GM23248 (cell line): Measurements from ENCODE around the gene GLB1L2. TPM values are rescaled to one million over a fixed set of nuclear protein-coding genes. Genes with fewer than 3 reads are reported as not detected.
A peak's percentile ranks its signal among the peaks of the same experiment; 100 is the strongest.

ENCODE experiments used
- DNase-seq: peaks from one replicate; pipeline ENCODE4 v3.0.0-alpha.2; 2015
- H2AFZ ChIP-seq: fragments of 200-600 bp; sonication (generic); 2 replicates; pipeline ENCODE4 v1.6.1; 2016; ENCODE audit warnings: antibody characterized with exemption
- H3F3A ChIP-seq: fragments of 200-600 bp; sonication (generic); 2 replicates; pipeline ENCODE4 v1.6.1; 2016; ENCODE audit warnings: mild to moderate bottlenecking, antibody characterized with exemption, mixed run types; ENCODE audit not compliant: insufficient read depth
- H3K27ac ChIP-seq: fragments of 200-600 bp; sonication (generic); 2 replicates; pipeline ENCODE4 v1.5.1; 2016; ENCODE audit warnings: mild to moderate bottlenecking
- H3K27me3 ChIP-seq: fragments of 200-600 bp; sonication (generic); replicated peaks from 2 replicates; pipeline ENCODE4 v1.6.1; 2016; ENCODE audit warnings: mild to moderate bottlenecking; ENCODE audit not compliant: insufficient read depth
- H3K36me3 ChIP-seq: fragments of 200-600 bp; sonication (generic); 2 replicates; pipeline ENCODE4 v1.6.1; 2016; ENCODE audit warnings: low read depth, mild to moderate bottlenecking
- H3K4me1 ChIP-seq: fragments of 200-600 bp; sonication (generic); 2 replicates; pipeline ENCODE4 v1.6.1; 2016; ENCODE audit warnings: mild to moderate bottlenecking; ENCODE audit not compliant: insufficient read depth
- H3K4me2 ChIP-seq: fragments of 200-600 bp; sonication (generic); one replicate; pipeline ENCODE4 v1.6.1; 2016; ENCODE audit warnings: mild to moderate bottlenecking; ENCODE audit not compliant: unreplicated experiment
- H3K4me3 ChIP-seq: fragments of 200-600 bp; sonication (generic); 2 replicates; pipeline ENCODE4 v1.5.1; 2016; ENCODE audit warnings: mild to moderate bottlenecking
- H3K79me2 ChIP-seq: fragments of 200-600 bp; sonication (generic); 2 replicates; pipeline ENCODE4 v1.6.1; 2016; ENCODE audit warnings: mild to moderate bottlenecking; ENCODE audit not compliant: insufficient read depth
- H3K9ac ChIP-seq: fragments of 200-600 bp; sonication (generic); 2 replicates; pipeline ENCODE4 v1.6.1; 2016; ENCODE audit warnings: mild to moderate bottlenecking
- H3K9me2 ChIP-seq: fragments of 200-600 bp; sonication (generic); 2 replicates; pipeline ENCODE4 v1.6.1; 2016; ENCODE audit warnings: mixed run types, mild to moderate bottlenecking, moderate library complexity; ENCODE audit not compliant: insufficient read depth
- H3K9me3 ChIP-seq: fragments of 200-600 bp; sonication (generic); one replicate; pipeline ENCODE4 v1.6.1; 2017; ENCODE audit warnings: low read depth
- H4K20me1 ChIP-seq: fragments of 200-600 bp; sonication (generic); 2 replicates; pipeline ENCODE4 v1.6.0; 2016; ENCODE audit not compliant: insufficient read depth
- EZH2 ChIP-seq: fragments of 200-600 bp; sonication (generic); IDR thresholded peaks from 2 replicates; pipeline ENCODE4 v1.6.1; 2018; ENCODE audit warnings: antibody characterized with exemption, mild to moderate bottlenecking; ENCODE audit not compliant: insufficient read depth, poor library complexity, severe bottlenecking
- EZH2phosphoT487 ChIP-seq: fragments of 200-600 bp; sonication (generic); IDR thresholded peaks from 2 replicates; pipeline ENCODE4 v1.6.1; 2018; ENCODE audit warnings: antibody characterized with exemption, moderate library complexity, mild to moderate bottlenecking, low read depth; ENCODE audit not compliant: insufficient read depth
- WGBS, 2 experiments: methylation state at CpG; one replicate each; pipeline ENCODE4 v1.1.6; 2015 to 2017; ENCODE audit warnings: low lambda C conversion rate in 2 of 2, low coverage in 1 of 2; ENCODE audit errors: missing lambda C conversion rate in 2 of 2; 5-methylcytosine and 5-hydroxymethylcytosine counted together
- in situ Hi-C: fragments of 300-500 bp; cut with MboI; formaldehyde crosslinking; loops from 2 replicates; pipeline ENCODE4 v1.15.0; 2020
- polyA plus RNA-seq: library from polyadenylated mRNA; unstranded; fragments of >200 nt; fragmentation: Nextera tagmentation; extraction: Ambion mirVana; gene quantifications from 2 replicates; pipeline ENCODE4 v1.2.1, GENCODE V29; 2016
- total RNA-seq: library from RNA; depleted of rRNA; stranded (reverse); fragments of >200 nt; shearing (Covaris generic); gene quantifications from 2 replicates; pipeline ENCODE4 v1.2.3, GENCODE V29; 2014; rRNA removed

GLB1L2 gene
- total and polyA plus RNA-seq, 2 experiments from 2014 or later = 0.11 TPM; not detected in 1

GRCh38 chr11:134417871-134418840 is 86.4 kb downstream of the GLB1L2 start:
- peak; percentile 46 for DNase-seq
- no peaks in the 10 kb centered on the region for H3K36me3 ChIP-seq
- H3K27ac ChIP-seq = no peak overlapping the region
- peaks cover 15% of the 10 kb centered on the region for H3K27me3 ChIP-seq
- H3K4me2 ChIP-seq = no peak overlapping the region
- H3K9me3 ChIP-seq = no peaks in the 10 kb centered on the region
- no peak overlapping the region for H3K9ac ChIP-seq
- WGBS, 2 experiments = 22 to 35% methylated on average over 14 of the region's 14 CpGs
- no peaks in the 10 kb centered on the region for H3K9me2 ChIP-seq
- no peaks in the 10 kb centered on the region for H3F3A ChIP-seq
- H3K4me1 ChIP-seq = no peaks in the 10 kb centered on the region
- no peak overlapping the region for H3K4me3 ChIP-seq
- no peaks in the 10 kb centered on the region for H4K20me1 ChIP-seq
- no peak for TF ChIP-seq EZH2
- TF ChIP-seq EZH2phosphoT487 = no peak
- H3K79me2 ChIP-seq = no peaks in the 10 kb centered on the region
- H2AFZ ChIP-seq = no peak overlapping the region
- in situ Hi-C loops = no loop called here

GRCh38 chr11:134423106-134423505 is 91.3 kb downstream of the GLB1L2 start:
- H3K4me2 ChIP-seq = no peak overlapping the region
- H3K9me2 ChIP-seq = no peaks in the 10 kb centered on the region
- no peaks in the 10 kb centered on the region for H3K9me3 ChIP-seq
- no peak overlapping the region for H3K27ac ChIP-seq
- in situ Hi-C loops = no loop called here
- no peak overlapping the region for H3K9ac ChIP-seq
- no peaks in the 10 kb centered on the region for H3K79me2 ChIP-seq
- no peaks in the 10 kb centered on the region for H3K36me3 ChIP-seq
- no peaks in the 10 kb centered on the region for H3F3A ChIP-seq
- H4K20me1 ChIP-seq = no peaks in the 10 kb centered on the region
- no peaks in the 10 kb centered on the region for H3K4me1 ChIP-seq
- H3K27me3 ChIP-seq = no peaks in the 10 kb centered on the region
- no peak overlapping the region for H2AFZ ChIP-seq
- TF ChIP-seq EZH2 = no peak
- TF ChIP-seq EZH2phosphoT487 = no peak
- H3K4me3 ChIP-seq = no peak overlapping the region
- 42 to 57% methylated on average over 10 of the region's 10 CpGs for WGBS, 2 experiments
- DNase-seq = no peak

- H3K9me2 ChIP-seq = no peaks in the 10 kb centered on the region
- H3K79me2 ChIP-seq = no peaks in the 10 kb centered on the region
- H3K9ac ChIP-seq = no peak overlapping the region
- no peaks in the 10 kb centered on the region for H3F3A ChIP-seq
- WGBS, 2 experiments = 21 to 26% methylated on average over 2 of the region's 2 CpGs
- H2AFZ ChIP-seq = no peak overlapping the region
- TF ChIP-seq EZH2phosphoT487 = no peak
- no peaks in the 10 kb centered on the region for H4K20me1 ChIP-seq
- no peaks in the 10 kb centered on the region for H3K27me3 ChIP-seq
- no peaks in the 10 kb centered on the region for H3K4me1 ChIP-seq
- no peak overlapping the region for H3K4me2 ChIP-seq
- no peak overlapping the region for H3K4me3 ChIP-seq
- DNase-seq = no peak
- H3K27ac ChIP-seq = no peak overlapping the region
- in situ Hi-C loops = no loop called here
- no peaks in the 10 kb centered on the region for H3K9me3 ChIP-seq
- no peaks in the 10 kb centered on the region for H3K36me3 ChIP-seq
Observed at GRCh38 chr11:134425413-134425812, 93.6 kb downstream of the GLB1L2 start.

Other genes starting within 250 kb of the GLB1L2 start
- 9.0 and 13.3 TPM in 2 replicates for gene NCAPD3, start 108.0 kb upstream of the GLB1L2 start, total RNA-seq
- 13.6 and 16.3 TPM in 2 replicates for gene NCAPD3, start 108.0 kb upstream of the GLB1L2 start, polyA plus RNA-seq
- gene VPS26B, start 107.3 kb upstream of the GLB1L2 start, total RNA-seq = 36.9 and 40.3 TPM in 2 replicates
- gene VPS26B, start 107.3 kb upstream of the GLB1L2 start, polyA plus RNA-seq = 27.4 and 28.7 TPM in 2 replicates
- 24.3 and 25.6 TPM in 2 replicates for gene THYN1, start 78.6 kb upstream of the GLB1L2 start, total RNA-seq
- gene THYN1, start 78.6 kb upstream of the GLB1L2 start, polyA plus RNA-seq = 44.2 and 49.8 TPM in 2 replicates
- gene ACAD8, start 78.4 kb upstream of the GLB1L2 start, total RNA-seq = 18.9 and 26.7 TPM in 2 replicates
- 18.5 and 19.4 TPM in 2 replicates for gene ACAD8, start 78.4 kb upstream of the GLB1L2 start, polyA plus RNA-seq
- not detected in 2 replicates for gene GLB1L3, start 55.6 kb upstream of the GLB1L2 start, total RNA-seq
- not detected in 2 replicates for gene GLB1L3, start 55.6 kb upstream of the GLB1L2 start, polyA plus RNA-seq
- not detected in 2 replicates for gene B3GAT1, start 80.3 kb downstream of the GLB1L2 start, total RNA-seq
- not detected in 2 replicates for gene B3GAT1, start 80.3 kb downstream of the GLB1L2 start, polyA plus RNA-seq